HG03060 (cell line): Measurements from ENCODE around the gene CTSA.
"Not testable (repeated sequence)": the region's sequence is repeated elsewhere in the genome, so short reads cannot be mapped to it uniquely, and the experiment has no call there.

ENCODE experiments used
- ATAC-seq: cut with Tn5 transposase; IDR thresholded peaks from one replicate; pipeline ENCODE4 v1.9.1; 2021; ENCODE audit warnings: low read depth, moderate number of reproducible peaks; ENCODE audit not compliant: unreplicated experiment

CTSA gene

DNA sequence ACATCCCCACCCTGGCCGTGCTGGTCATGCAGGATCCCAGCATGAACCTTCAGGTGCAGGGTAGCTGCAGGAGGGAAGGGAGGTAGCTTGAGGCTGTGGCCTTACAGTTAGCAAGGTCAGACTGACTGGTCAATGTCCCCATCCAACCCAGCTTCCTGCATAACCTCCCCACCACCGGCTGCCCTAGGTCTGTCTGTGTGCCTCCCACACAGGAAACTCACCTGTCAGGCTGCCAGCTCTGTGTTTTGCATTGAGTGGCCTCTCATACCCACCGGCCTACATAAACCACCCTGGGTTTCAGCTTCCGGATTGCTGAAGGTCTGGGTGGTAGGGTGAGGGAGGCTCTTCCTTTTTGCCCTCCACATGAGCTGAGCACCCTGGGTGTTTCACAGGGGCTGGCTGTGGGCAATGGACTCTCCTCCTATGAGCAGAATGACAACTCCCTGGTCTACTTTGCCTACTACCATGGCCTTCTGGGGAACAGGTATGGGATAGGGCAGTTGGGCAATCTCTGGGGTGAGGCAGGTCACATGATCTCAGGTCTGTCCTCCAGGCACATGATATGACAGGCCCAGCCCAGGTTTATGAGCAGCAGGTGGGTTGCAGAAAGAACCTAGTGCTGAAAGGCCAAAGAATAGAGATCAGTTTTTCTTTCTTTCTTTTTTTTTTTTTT lies 1.8 kb downstream of the CTSA start:
- no peak for ATAC-seq

DNA sequence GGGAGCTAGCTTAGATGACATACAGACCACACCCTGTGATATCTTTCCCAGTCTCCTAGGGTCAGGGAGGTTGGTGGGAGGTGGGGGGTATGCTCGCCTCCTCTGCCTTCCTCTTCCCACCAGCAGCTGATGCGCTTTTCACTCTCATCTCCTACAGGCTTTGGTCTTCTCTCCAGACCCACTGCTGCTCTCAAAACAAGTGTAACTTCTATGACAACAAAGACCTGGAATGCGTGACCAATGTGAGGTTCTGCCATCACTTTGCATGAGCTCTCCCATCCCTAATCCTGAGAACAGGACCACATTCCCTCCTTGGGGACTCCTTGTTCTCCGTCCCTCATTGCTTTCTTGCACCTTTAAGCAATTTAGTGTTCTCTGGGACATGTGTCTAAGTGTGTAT lies 2.7 kb downstream of the CTSA start:
- no peak for ATAC-seq

DNA sequence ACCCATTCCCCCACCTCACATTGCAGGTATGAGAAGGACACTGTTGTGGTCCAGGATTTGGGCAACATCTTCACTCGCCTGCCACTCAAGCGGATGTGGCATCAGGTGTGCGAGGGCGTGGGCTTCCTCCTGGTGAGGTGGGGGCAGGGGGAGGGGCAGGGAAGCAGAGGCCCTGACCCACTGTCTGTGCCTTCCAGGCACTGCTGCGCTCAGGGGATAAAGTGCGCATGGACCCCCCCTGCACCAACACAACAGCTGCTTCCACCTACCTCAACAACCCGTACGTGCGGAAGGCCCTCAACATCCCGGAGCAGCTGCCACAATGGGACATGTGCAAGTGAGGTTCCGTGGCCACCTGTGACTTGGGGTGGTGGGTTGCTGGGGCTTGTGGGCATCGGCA lies 3.7 kb downstream of the CTSA start:
- no peak for ATAC-seq

DNA sequence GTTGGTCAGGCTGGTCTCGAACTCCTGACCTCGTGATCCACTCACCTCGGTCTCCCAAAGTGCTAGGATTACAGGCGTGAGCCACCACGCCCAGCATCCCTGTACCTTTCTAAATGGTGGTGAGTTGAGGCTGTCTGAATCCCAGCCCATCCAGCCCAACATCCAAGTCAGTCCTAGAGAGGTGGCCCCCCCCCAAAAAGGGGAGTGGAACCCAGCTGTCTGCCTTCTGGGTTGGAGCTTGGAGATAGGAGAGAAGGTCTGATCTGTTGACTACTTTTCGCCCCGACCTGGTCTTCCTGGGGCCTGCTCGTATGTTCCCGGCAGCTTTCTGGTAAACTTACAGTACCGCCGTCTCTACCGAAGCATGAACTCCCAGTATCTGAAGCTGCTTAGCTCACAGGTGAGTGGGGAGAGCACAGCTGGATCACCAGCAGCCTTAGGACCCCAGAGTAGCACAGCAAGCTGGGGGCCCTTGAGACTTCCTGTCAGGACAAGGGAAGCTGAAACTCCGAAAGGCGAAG lies 5.6 kb downstream of the CTSA start:
- ATAC-seq, result no peak

GRCh38 chr20:45897289-45897688 lies 6.2 kb downstream of the CTSA start:
- no peak for ATAC-seq

DNA sequence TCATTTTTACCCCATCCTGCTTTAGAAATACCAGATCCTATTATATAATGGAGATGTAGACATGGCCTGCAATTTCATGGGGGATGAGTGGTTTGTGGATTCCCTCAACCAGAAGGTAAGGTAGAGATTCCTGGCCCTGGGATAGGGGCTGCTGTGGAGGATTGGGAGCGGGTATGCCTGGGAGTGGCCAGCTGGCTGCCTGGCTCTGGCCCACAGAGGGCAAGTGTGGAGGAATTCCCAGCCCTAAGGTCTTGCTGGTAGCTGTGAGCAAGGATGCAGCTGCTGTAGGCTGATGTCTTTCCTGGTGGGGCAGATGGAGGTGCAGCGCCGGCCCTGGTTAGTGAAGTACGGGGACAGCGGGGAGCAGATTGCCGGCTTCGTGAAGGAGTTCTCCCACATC lies 6.6 kb downstream of the CTSA start:
- ATAC-seq, result no peak

- ATAC-seq, result no peak
Measured at GRCh38 chr20:45898285-45898684, 7.2 kb downstream of the CTSA start.

DNA sequence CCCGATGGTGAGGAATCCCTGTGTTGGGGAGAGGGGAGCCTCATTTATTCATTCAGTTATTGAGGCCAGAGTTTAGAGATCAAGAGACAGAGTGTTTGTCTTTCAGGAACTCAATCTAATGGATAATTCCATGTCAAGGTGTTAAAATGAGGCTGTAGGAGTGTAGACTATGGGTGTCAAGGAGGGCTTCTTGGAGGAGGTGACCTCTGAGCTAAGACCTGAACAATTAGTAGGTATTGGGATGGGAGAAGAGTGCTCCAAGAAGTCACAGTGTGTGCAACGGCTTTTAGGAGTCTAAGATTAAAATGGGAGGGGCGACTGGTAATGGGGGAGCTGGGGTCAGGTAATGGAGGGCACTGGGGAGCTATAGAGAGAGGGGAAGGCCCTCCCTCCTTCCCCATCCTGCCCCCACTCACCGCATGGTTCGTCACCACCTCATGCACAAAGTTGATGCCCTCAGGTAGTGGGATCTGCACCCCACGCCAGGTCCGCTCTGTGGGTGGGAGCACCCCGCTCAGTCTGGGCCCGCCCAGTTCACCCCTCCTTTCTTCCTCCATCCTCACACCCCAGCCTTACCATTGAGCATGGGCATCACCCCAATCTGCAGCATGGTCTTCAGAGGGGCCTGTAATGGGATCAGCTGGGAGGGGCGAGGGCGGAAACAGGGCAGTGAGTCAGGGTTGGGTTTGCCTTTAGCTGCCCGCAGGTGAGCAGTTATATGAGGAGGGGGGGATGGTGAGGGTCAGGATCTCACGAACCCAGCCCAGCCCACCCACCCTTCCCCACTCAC lies 8.1 kb downstream of the CTSA start:
- ATAC-seq, result no peak

DNA sequence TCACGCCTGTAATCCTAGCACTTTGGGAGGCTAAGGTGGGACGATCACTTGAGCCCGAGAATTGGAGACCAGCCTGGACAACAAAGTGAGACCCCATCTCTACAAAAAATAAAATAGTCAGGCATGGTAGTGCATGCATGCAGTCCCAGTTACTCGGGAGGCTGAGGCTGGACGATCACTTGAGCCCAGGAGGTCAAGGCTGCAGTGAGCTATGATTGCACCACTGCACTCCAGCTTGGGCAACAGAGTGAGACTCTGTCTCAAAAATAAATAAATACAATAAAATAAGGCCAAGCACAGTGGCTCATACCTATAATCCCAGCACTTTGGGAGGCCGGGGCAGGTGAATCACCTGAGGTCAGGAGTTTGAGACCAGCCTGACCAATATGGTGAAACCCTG lies 10.2 kb downstream of the CTSA start:
- not testable (repeated sequence) for ATAC-seq

DNA sequence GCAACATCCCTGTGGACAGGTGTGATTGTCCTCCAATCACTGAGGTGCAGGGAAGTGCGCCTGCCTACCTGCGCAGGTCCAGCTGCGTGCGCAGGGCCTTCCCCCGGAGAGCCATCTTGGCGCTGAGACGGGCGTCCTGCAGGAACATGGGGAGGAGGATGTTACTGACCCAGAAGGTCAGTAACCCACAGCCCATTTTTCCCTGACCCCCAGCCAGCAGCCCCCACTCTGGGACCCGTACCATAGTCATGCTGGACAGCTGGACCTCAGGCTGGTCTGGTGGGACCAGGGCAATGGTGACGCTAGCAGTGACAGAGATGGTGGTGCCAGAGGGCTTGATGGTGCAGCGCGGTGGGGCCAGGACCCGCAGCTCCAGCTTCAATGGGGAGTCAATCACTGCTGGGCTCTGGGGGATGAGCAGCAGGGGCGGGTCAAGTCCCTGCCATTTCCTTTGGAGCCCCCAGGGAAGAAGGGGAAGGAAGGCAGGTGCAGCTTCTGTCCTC lies 11.1 kb downstream of the CTSA start:
- no peak for ATAC-seq

- no peak for ATAC-seq
Measured at GRCh38 chr20:45904583-45905504, 13.7 kb downstream of the CTSA start.

GRCh38 chr20:45905505-45906079 lies 14.5 kb downstream of the CTSA start:
- ATAC-seq, result no peak

DNA sequence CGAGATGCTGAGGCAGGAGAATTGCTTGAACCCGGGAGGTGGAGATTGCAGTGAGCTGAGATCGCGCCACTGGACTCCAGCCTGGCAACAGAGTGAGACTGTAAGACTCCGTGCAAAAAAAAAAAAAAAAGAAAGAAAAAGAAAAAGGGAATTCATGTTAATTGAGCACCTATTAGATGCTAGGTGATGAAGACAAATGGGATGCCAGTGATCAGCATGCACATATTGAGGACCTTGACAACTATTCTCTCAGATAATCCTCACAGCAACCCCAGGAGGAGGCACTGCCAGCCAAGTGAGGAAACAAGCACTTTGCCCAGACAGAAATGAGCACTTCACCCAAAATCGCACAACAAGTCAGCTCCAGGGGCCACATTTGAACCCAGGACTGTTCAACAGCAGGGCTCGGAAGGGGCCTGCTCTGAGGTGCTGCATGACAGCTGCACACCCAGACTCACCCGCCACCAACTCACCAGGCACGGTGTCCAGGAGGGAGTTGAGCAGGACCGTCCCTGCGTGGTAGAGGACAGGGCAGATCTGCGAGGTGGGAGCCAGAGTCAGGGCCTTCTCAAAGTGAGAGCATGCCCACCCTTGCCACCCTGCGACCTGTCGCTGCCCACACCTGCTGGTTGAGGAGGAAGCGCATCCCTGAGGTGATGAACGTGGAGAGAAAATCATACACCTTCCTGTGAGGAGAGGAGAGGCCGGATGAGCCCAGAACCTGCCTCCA lies 16.2 kb downstream of the CTSA start:
- ATAC-seq, result no peak

- ATAC-seq, result no peak
Measured at GRCh38 chr20:45908084-45908483, 16.9 kb downstream of the CTSA start.

GRCh38 chr20:45909336-45909808 lies 18.2 kb downstream of the CTSA start:
- no peak for ATAC-seq

DNA sequence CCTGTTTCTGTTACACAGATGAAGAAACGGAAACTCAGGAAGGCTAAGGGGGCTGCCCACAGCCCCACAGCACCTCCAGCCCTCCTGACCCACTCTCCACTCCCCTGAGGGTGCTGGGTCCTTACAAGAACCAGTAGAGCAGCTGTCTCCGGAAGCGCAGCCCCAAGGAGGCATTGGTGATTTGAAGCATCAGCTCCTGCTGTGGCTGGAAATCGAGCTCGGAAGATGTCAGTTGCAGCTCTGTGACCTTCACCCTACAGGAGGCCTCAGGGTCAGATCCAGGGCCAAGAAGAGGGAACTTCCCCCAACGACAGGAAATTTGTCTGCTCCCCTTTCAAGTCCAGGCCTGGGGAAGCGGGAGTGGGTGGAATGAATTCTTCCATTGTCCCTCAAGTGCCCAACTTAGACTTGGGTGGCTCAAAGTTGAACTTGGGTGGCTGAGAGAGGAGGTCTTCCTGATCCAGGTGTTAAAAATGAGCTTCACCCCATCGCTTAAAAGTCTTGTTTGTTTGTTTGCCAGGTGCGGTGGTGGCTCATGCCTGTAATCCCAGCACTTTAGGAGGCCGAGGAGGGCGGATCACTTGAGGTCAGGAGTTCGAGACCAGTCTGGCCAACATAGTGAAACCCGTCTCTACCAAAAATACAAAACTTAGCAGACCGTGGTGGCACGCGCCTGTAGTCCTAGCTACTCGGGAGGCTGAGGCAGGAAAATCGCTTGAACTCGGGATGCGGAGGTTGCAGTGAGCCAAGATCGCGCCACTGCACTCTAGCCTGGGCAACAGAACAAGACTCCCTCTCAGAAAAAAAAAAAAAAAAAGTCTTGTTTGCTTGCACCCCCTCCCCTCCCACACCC lies 18.9 kb downstream of the CTSA start:
- ATAC-seq, result no peak

GRCh38 chr20:45910670-45911485 lies 19.7 kb downstream of the CTSA start:
- ATAC-seq, result peak; percentile 87
